HG02759 (cell line): ENCODE measurements around the gene EHD1.

Experiments
- ATAC-seq: cut with Tn5 transposase; IDR thresholded peaks from one replicate; pipeline ENCODE4 v1.9.1; 2021; ENCODE audit warnings: mild to moderate bottlenecking, moderate library complexity; ENCODE audit not compliant: unreplicated experiment

Gene EHD1

DNA sequence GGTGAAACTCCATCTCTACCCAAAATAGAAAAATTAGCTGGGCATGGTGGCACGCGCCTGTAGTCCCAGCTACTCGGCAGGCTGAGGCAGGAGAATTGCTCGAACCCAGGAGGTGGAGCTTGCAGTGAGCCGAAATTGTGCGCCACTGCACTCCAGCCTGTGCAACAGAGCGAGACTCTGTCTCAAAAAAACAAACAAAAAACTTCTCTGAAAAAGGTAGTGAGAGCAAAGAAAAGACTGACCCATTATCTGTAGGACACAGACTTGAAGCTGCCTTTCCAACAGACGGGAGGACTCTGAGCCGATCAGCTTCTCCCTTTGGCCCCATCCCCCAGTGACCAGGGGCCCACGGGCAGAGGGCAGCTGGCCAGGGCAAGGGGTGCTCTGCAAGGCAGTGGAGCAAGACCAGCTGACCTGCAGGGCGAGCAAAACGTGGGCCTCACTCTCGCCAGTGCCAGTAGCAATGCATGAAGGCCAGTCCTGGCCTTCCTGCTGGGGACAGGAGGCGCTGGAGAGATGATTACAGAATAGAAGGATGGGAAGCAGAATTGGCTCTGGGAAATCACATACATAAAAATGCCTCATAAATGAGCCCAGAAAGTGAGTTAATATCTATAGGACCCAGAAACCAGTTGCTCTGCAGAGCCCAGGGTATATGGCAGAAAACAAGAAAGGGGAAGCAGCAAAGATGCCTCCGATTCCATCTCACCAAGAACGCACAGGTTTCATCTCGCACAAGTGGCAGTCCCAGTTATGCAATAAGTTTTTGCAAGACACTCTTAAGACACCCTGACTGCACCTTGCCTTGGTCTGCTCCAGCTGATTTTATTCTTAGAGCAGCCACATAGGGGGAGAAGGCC is 2.8 kb downstream of the EHD1 start:
- no peak for ATAC-seq

DNA sequence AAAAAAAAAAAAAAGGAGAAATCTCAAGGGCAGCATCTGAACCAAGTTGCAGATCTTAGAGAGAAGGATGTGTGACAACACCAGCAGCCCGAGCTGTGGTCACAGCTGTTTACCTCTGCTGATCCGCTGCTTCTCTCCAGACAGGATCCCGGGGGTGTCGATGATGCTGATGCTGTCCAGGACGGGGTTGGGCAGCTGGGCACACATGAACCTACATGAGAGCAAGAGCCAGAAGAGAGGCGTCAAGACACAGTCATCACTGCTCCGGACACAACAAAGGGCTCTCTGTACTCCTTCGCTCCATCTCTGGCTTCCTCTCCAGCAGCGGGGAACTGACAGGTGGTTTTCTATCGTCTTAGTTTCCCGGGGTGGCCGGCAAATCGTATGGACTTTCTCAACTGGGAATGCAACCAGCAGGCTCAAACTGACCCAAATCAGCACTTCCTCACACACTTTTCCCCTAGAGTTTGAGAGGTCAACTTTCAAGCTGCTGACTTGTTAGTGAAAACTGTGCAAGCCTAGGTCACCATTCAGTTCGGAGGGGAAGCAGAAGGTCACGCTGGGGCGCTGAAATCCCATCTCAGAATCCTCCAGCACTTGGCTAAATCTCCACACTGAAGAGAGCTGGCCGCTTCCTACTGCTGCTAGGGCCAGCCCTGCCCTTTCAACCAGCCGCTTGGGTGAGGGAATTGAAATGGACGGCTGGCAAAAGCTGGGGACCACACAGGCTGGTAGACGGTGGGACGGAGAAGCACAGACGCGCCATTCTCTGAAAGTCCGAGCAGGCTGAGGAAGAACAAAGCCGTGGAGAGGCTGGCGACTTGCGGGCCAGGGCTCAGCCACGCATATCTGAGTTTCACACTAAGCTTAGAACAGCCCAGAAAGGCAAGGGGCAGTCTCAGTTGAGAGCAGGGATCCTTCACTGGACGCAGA is 3.8 kb downstream of the EHD1 start:
- no peak for ATAC-seq

DNA sequence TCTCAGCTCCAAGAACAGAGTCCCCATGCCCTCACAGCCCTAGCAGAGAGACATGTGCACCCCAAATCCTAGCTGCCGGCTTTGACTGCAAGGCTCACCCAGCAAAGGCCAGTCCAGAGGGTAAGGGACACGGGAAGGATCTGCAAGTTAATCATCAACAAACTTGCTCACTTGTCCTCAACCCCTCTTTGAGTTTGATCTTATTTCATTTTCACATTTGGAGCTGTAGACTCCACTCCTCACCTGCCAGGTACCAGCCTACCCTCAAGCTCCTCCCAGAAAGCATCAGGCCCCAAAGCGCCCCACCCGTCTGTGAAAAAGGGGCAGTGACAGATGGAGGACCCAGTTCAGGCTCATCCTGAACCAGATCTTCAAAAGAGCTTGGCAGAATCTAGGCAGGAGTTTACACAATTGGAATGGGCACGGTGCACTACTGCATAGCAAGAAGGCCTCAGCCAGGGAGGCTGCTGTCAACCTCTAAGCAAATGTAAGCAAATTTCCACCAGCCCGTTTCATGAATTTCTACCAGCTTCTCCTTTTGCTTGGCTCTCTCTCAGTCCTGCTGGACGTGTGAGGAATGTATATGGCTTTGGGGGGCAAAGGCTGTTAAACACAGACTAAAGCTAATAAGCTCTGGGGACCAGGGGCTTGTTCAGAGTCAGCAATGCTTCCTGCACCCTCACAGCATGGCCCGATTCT is 5.5 kb downstream of the EHD1 start:
- no peak for ATAC-seq

DNA sequence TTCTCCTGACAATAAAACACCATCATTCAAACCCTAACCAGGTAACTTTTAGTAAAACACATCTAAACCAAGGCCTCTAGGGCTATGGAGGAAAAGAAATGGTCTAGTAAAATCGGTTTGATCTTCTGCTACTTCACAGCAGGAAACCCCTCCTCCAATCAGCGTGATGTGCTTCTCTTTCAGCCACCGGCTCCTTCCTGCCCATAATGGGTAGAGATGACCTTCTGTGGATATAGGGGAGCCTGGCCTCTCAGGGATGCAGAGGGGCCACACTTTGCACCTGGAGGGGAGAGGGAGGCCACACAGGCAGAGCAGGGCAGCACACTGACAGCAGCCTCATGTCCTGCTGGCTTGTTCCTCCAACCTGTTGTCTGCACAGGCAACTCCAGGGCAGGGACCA is 6.9 kb downstream of the EHD1 start:
- ATAC-seq: no peak

DNA sequence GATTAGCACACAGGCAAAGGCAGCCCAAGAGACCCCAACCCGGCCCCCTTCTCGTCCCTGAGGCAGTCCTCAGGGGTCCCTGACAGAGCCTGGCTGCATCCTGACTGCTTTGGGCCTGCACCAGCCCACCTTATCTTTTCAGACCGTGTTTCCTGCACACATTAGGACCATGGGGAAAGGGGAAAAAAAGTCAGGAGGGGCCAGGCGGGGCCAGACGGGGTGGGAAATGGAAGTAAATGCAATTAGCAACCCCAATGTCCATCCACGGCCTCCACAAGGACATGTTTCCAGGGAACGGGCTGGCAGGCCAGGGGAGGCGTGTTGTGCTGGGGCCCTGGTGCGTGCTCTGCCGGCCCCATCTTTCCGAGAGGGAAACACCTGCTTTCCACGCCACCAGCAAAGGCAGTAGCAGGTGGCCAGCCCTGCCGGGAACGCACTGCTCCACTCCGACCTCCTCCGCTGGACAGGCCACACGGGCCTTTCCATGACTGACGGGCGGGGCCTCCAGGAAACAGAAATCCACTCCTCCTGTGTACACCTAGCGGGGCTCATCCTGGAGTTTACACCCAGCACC is 7.4 kb downstream of the EHD1 start:
- no peak for ATAC-seq

DNA sequence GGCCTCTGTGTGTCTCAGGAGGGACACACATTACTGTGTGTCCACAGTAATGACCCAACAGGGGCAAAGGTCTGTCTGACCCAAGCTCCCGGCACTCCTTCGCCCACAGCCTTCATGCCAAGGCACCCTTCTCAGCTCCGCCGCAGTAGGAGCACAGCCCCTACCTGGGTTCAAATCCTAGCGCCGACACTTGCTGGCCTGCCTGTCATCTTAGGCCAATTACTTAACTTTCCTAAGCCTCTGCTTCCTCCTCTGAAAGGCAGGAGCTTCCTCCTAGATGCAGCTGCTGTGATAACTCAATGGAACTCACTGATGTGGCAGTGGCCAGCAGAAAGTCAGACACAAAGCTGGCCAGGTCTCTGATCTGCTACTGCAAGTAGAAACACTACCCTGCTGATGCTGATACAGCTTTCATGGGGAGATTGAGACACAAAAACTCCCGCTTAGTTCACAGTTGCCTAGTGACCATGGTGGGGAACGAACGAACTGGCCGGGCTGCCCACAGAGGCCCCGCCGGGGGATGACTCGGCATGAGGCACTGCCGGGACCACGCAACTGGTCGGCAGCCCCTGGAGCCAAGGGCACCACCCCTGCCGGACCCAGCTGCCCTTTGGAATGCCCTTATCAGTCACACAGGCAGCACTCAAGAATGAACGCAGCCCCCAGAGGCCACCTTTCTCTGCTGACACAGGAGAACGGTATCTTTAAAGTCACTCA is 8.1 kb downstream of the EHD1 start:
- ATAC-seq: no peak

DNA sequence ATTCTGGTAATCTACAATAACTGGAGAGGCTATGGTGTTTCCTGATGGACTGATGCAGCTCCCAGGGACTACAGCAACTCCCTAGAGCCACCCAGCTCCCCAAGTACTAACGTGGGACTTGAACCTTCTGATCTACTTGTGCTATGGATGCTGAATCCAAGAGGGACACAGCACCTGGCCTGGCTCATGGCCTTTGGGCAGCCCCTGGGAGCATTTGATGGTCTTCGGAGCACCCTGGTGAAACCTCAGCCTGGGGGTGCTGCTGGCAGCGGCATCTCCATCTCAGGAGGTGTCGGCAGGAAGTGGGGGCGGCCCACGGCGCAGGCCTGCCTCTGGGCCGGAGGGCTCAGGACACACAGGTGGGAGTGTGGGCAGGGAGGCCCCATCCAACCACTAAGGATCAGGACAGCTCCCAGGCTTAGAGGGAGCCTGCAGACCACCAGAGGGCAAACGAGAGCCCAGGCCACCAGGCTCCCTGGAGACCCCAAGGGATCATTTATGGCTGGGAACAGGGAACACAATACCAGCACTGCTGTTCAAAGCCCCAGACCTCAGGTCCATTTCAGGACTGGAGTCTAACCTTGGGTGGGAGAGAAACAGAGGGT is 8.7 kb downstream of the EHD1 start:
- ATAC-seq: no peak

DNA sequence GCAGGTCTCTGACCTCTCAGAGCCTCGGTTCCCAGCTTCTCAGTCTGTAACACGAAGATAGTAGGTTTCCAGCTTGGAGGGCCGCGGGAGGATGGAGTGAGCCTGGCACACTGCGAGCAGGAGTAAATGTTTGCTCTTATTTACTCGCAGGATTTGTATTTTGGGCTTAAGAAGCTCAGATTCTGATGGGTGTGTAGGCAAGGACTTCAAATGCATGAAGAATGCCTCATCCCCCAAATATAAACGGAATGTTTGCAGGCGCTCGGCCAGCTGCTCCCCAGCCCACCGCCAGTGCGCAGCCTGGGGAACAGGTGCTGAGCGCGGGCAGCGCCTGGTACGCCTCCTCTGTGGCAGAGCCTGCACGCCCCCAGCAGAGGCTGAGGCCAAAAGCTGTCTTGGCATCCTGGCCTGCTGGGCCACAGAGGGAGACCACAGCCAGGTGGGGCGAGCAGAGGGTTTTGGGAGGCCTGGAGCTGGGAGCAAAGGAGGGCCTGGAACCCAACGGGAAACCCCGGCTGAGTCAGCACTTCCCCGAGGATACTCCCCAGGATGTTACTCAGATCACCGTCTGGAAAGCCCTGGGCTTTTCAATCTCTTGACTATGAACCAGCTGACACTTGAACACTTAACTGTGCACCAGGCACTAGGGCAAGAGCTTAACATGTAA is 9.4 kb downstream of the EHD1 start:
- no peak for ATAC-seq

DNA sequence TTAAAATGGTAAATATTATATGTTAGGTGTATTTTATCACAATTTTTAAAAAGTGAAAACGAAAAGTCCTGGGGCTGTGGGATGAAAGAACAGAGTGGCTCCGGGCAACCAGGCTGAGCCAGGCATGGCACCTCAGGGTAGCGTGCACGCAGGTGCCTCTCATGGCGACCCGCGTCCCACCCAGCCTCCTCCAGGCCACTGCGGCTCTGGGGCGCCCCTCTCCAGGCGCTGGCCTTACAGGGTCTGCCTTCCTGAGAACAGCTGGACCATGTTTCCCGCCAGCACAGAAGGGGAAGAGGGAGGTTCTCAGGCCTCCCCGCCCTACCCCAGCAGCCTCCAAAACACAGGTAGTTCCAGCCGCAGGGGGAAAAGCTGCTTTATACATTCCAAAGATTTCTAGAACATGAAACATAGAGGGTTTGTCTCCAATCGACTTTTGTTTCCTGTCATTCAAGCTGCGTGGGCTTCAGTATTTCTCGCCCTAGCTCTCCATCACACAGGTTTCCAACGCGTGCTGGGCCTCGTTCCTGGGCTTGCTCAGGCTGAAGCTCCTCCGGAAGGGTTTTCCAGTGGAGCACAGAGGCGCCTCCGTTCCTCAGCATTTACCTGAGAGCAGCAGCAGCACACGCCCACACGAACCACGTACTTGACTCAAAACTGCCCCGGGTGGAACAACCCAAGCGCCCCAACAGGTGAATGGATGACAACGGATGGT is 10.5 kb downstream of the EHD1 start:
- no peak for ATAC-seq

DNA sequence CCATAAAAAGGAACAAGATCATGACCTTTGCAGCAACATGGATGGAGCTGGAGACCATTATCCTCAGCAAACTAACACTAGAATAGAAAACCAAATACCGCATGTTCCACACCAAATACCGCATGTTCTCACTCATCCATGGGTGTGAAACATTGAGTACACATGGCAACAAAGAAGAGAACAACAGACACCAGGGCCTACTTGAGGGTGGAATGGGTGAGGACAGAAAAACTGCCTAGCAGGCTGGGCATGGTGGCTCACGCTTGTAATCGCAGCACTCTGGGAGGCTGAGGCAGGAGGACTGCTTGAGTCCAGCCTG is 12.3 kb downstream of the EHD1 start:
- no peak for ATAC-seq

DNA sequence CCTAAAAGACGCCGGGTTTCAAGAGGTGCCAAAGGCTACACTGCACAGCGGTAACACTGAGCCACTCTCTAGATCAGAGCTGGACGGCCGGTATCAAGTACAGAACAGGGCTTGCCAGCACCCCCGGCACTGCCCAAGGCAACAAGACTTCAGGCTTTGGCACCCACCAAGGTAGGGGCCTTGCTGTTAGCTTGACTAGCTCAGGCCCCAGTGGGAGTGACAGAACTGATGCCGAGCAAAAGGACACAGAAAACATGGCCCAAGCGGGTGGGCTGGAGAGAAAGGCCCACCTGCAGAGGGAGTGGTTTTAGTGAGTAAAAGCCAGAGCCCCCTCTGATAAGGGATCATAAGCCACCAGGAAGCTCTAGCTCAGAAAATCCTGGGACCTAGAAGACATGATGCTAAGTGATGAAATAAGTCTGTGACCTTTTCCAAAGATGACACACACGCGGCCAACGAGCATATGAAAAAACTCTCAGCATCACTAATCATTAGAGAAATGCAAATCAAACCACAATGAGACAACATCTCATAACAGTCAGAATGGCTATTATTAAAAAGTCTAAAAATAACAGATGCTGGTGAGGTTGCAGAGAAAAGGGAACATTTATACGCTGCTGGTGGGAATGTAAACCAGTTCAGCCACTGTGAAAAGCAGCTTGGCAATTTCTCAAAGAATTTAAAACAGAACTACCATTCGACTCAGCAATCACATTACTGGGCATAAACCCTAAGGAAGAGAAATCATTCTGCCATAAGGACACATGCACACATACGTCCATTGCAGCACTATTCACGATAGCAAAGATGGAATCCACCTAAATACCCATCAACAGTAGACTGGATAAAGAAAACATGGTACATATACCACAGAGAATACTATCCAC is 12.9 kb downstream of the EHD1 start:
- ATAC-seq: peak; percentile 46

DNA sequence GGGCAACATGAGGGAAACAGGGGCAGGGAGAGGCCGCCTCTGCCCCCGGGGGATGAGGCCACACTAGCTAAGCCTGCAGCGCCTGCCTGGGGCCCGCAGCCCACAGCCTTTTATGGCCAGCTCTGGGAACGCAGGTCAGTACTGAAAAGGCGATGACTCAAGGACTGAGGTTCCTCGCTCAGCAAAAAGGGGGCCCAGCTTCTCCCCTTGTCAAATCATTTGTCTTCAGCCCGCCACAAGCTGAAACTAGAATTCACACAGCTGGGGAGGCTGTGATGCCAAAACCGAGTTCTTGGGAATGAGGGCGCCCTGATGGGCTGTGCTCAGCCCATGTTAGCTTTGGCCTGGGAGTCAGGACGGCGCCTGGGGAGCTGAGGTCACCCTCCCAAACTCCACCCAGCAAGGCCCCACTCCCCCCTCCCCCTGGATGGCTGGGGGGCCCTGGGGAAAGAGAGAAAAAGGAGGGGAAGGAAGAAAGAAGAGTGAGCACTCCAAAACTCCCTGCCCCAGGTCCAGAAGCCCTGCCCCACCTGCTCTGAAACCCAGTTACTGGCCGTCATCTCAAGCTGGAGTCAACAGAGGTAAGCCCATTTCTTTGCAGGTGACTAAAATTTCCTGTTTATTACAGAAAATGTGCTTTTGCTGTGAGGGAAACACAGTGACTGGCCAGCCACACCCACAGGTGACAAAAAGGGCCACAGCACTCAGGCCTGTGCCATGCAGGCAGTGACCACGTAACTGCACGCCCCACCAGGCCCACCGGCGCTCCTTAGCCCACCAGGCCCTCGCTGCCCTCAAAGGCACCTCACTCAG is 13.7 kb downstream of the EHD1 start:
- ATAC-seq: peak; percentile 22

DNA sequence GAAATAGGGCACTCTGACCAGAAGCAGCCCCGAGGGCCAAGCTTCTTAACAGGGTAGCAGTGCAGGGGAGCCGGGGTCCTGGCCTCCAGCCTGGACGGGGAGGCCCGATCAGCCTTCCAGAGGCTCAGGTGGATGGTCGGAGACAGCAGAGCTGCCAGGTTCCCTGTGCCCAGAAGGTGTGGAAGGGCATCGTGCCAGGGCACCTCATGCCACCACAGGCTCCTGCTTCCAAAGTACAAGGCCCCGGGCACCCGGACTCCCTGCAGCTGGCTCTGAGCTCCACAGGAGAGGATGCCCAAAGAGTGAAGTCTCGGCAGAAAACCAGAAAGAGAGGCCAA is 14.3 kb downstream of the EHD1 start:
- ATAC-seq: no peak

DNA sequence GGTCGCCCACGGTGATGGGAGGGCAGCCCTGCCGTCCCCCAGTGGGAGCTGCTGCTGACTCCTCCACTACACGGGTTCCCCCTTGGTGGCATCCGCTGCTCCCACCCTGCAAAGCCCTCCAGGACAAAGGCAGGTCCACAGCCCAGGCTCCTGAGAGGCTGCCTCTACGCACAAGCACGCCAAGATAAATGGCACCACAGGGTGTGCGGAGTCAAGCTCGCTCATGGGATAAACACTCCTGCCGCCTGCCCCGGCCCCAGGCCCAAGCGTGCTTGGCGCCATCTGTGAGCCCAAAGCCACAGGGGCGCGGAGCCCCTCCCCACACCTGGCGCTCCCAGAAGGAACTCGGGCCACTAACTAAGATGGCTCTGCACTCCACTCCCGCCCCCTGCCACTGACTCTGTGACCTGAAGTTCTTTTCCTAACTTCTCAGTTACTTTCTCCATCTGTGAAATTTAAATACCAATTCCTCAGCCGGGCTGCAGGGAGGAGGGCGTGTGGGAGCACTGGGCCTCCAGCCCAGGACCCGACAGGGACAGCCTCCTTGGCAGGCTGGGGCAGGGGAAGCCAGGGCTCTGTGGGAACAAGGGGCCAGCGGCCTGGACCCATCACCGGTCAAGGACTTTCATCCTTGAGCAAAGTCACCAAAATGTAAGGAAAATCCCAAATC is 14.9 kb downstream of the EHD1 start:
- ATAC-seq: no peak

DNA sequence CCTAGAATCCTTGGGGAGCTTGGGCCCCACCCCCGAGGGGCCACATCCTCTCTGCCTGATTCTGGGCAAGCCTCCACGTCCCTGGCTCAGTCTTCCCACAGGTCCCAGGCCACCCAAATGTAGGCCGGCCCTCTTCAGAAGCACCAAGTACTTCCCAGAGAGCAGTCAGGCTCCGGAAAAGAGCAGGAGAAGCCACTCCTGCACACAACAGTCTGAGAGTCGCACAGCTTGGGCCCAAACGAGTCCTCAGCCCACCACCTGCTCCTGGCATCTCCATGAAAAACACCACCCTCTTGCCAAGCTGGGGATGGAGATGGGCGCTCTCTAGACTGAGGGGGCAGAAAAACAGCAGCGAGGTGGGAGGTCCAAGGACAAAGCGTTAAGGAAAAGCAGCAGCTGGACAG is 15.4 kb downstream of the EHD1 start:
- no peak for ATAC-seq

DNA sequence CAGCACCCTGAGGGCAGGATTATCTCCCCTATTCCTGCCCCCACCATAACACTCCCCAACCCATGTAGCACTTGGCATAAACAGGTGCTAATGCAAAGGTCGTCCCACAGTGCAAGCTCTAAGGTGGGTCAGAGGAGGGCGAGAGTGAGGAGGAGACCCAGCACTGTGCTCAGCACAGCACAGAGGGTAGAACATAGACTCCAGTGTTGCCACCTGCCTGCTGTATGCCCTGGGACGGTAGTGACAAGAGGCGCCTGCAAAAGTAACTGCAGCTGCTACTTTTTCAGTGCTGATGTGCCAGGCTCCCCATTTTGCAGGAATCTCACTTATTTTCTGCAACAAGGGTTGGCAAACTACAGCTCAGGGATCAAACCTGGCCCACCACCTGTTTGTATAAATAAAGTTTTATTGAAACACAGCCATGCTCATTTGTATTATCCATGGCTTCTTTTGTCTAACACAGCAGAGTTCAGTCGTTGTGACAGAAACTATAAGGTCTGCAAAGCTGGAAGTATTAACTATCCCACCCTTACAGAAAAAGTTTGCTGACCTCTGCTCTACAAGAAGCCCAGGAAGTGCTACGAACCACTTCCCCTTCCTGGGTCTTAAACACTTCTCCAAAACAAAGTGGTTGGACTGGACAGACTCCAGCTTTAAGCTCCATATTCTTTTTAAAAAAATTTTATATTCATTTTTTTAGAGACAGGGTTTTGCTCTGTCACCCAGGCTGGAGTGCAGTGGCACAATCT is 17.0 kb downstream of the EHD1 start:
- no peak for ATAC-seq
